HEK293 (cell line): ENCODE data around the gene SYNPR.

Experiments used
- CTCF ChIA-PET: fragments of 350-600 bp; formaldehyde crosslinking; extraction: SDS; loops from one replicate; lab custom pipeline; 2021; ENCODE audit warnings: antibody characterized with exemption; lab: Yijun Ruan, JAX
- POLR2A ChIA-PET: fragments of 300-600 bp; formaldehyde crosslinking; extraction: SDS; loops from one replicate; lab custom pipeline; 2020; ENCODE audit warnings: antibody characterized with exemption, inconsistent platforms; lab: Yijun Ruan, JAX
- H3K27ac ChIP-seq: fragments of 200-500 bp; sonication (Bioruptor generic); 2 replicates; pipeline ENCODE4 v1.5.1; 2014; ENCODE audit warnings: low read depth, low read length, control low read depth, inconsistent platforms; ENCODE audit errors: extremely low read depth
- H3K36me3 ChIP-seq, 2 experiments: fragments of 200-500 bp in 1 of 2; sonication (Bioruptor generic) in 1 of 2; 1 replicate in 1 of 2; 2 replicates in 1 of 2; pipeline ENCODE4 v1.5.1; 2014 to 2017; ENCODE audit warnings: inconsistent platforms in 2 of 2, low read length in 2 of 2; ENCODE audit not compliant: control insufficient read depth in 2 of 2, insufficient read depth in 1 of 2
- H3K4me1 ChIP-seq: fragments of 200-500 bp; sonication (Bioruptor generic); 2 replicates; pipeline ENCODE4 v1.5.1; 2014; ENCODE audit warnings: mild to moderate bottlenecking, low read length, inconsistent platforms; ENCODE audit not compliant: control insufficient read depth, insufficient read depth
- H3K4me3 ChIP-seq: 2 replicates; pipeline ENCODE4 v1.5.1; 2011; ENCODE audit warnings: low read depth, mild to moderate bottlenecking, control low read depth, low read length, moderate library complexity
- H3K9me3 ChIP-seq: fragments of 200-500 bp; sonication (Bioruptor generic); 2 replicates; pipeline ENCODE4 v1.5.1; 2014; ENCODE audit warnings: low read depth, low read length, inconsistent platforms; ENCODE audit not compliant: control insufficient read depth, insufficient read depth
- CTCF ChIP-seq: fragments of 450-650 bp; formaldehyde crosslinking; IDR thresholded peaks from 2 replicates; pipeline ENCODE4 v1.5.1; 2016; ENCODE audit warnings: missing biosample characterization, missing genetic modification characterization
- FEZF1 ChIP-seq: fragments of 450-650 bp; formaldehyde crosslinking; IDR thresholded peaks from 2 replicates; pipeline ENCODE4 v1.5.1; 2016; ENCODE audit warnings: missing biosample characterization, missing genetic modification characterization
- GLIS2 ChIP-seq: fragments of 450-650 bp; formaldehyde crosslinking; IDR thresholded peaks from 2 replicates; pipeline ENCODE4 v1.5.1; 2016; ENCODE audit warnings: missing biosample characterization, missing genetic modification characterization
- HOXA7 ChIP-seq: sonication (generic); formaldehyde crosslinking; IDR thresholded peaks from 2 replicates; pipeline ENCODE4 v1.8.1; 2022; ENCODE audit warnings: missing genetic modification reagents, borderline replicate concordance
- OSR2 ChIP-seq: fragments of 450-650 bp; formaldehyde crosslinking; IDR thresholded peaks from 2 replicates; pipeline ENCODE4 v1.5.1; 2016; ENCODE audit warnings: missing biosample characterization, missing genetic modification characterization
- PRDM10 ChIP-seq: fragments of 450-650 bp; formaldehyde crosslinking; IDR thresholded peaks from 2 replicates; pipeline ENCODE4 v1.5.1; 2016; ENCODE audit warnings: missing biosample characterization, missing genetic modification characterization
- RBAK ChIP-seq: fragments of 450-650 bp; formaldehyde crosslinking; IDR thresholded peaks from 2 replicates; pipeline ENCODE4 v1.5.1; 2016; ENCODE audit warnings: missing biosample characterization, missing genetic modification characterization
- SETDB1 ChIP-seq: IDR thresholded peaks from one replicate; pipeline ENCODE4 v1.6.1; 2017; ENCODE audit warnings: mild to moderate bottlenecking, low read length, moderate library complexity, mixed read lengths; ENCODE audit not compliant: insufficient read length
- YY2 ChIP-seq: fragments of 450-650 bp; formaldehyde crosslinking; IDR thresholded peaks from 2 replicates; pipeline ENCODE4 v1.5.1; 2016; ENCODE audit warnings: missing biosample characterization, missing genetic modification characterization
- ZBTB21 ChIP-seq: fragments of 450-650 bp; formaldehyde crosslinking; IDR thresholded peaks from 2 replicates; pipeline ENCODE4 v1.5.1; 2017; ENCODE audit warnings: missing biosample characterization, missing genetic modification characterization
- ZBTB48 ChIP-seq: fragments of 450-650 bp; formaldehyde crosslinking; IDR thresholded peaks from 2 replicates; pipeline ENCODE4 v1.5.1; 2016; ENCODE audit warnings: missing biosample characterization, missing genetic modification characterization
- ZEB2 ChIP-seq: fragments of 450-650 bp; formaldehyde crosslinking; IDR thresholded peaks from 2 replicates; pipeline ENCODE4 v1.5.1; 2016; ENCODE audit warnings: missing biosample characterization, missing genetic modification characterization
- ZFP37 ChIP-seq: fragments of 450-650 bp; formaldehyde crosslinking; IDR thresholded peaks from 2 replicates; pipeline ENCODE4 v1.5.1; 2016; ENCODE audit warnings: missing biosample characterization, missing genetic modification characterization
- ZNF133 ChIP-seq: fragments of 450-650 bp; formaldehyde crosslinking; IDR thresholded peaks from 2 replicates; pipeline ENCODE4 v1.5.1; 2016; ENCODE audit warnings: missing biosample characterization, missing genetic modification characterization
- ZNF169 ChIP-seq: fragments of 450-650 bp; formaldehyde crosslinking; IDR thresholded peaks from 2 replicates; pipeline ENCODE4 v1.5.1; 2016; ENCODE audit warnings: missing biosample characterization, missing genetic modification characterization
- ZNF26 ChIP-seq: fragments of 450-650 bp; formaldehyde crosslinking; IDR thresholded peaks from 2 replicates; pipeline ENCODE4 v1.5.1; 2016; ENCODE audit warnings: missing biosample characterization, missing genetic modification characterization
- ZNF266 ChIP-seq: fragments of 450-650 bp; formaldehyde crosslinking; IDR thresholded peaks from 2 replicates; pipeline ENCODE4 v1.5.1; 2016; ENCODE audit warnings: missing biosample characterization, missing genetic modification characterization, low read depth
- ZNF280D ChIP-seq: fragments of 450-650 bp; formaldehyde crosslinking; IDR thresholded peaks from 2 replicates; pipeline ENCODE4 v1.5.1; 2016; ENCODE audit warnings: missing biosample characterization, missing genetic modification characterization
- ZNF426 ChIP-seq: fragments of 450-650 bp; formaldehyde crosslinking; IDR thresholded peaks from 2 replicates; pipeline ENCODE4 v1.5.1; 2017; ENCODE audit warnings: missing biosample characterization, missing genetic modification characterization, mild to moderate bottlenecking, inconsistent platforms, moderate library complexity
- ZNF48 ChIP-seq: fragments of 450-650 bp; formaldehyde crosslinking; IDR thresholded peaks from 2 replicates; pipeline ENCODE4 v1.5.1; 2016; ENCODE audit warnings: missing biosample characterization, missing genetic modification characterization
- ZNF513 ChIP-seq: fragments of 450-650 bp; IDR thresholded peaks from 2 replicates; pipeline ENCODE4 v1.5.1; 2018; ENCODE audit warnings: missing biosample characterization, missing genetic modification characterization
- ZNF514 ChIP-seq: fragments of 450-650 bp; formaldehyde crosslinking; IDR thresholded peaks from 2 replicates; pipeline ENCODE4 v1.5.1; 2016; ENCODE audit warnings: missing biosample characterization, missing genetic modification characterization
- ZNF600 ChIP-seq: fragments of 450-650 bp; formaldehyde crosslinking; IDR thresholded peaks from 2 replicates; pipeline ENCODE4 v1.5.1; 2016; ENCODE audit warnings: missing biosample characterization, missing genetic modification characterization
- ZNF777 ChIP-seq: fragments of 450-650 bp; formaldehyde crosslinking; IDR thresholded peaks from 2 replicates; pipeline ENCODE4 v1.5.1; 2017; ENCODE audit warnings: missing biosample characterization, missing genetic modification characterization, borderline replicate concordance

Gene SYNPR

GRCh38 chr3:63562323-63562722 is 284.2 kb downstream of the SYNPR start (continued):
- no peak for TF ChIP-seq PRDM10 (tag by site-specific recombination)
- no peak for TF ChIP-seq ZNF426 (tag by site-specific recombination)
- no peak for TF ChIP-seq GLIS2 (tag by site-specific recombination)
- TF ChIP-seq ZNF26 (tag by site-specific recombination): no peak
- no peak for TF ChIP-seq ZNF169 (tag by site-specific recombination)
- no peak for TF ChIP-seq OSR2 (tag by site-specific recombination)
- no peak for TF ChIP-seq ZEB2 (tag by site-specific recombination)
- no peak for TF ChIP-seq ZNF48 (tag by site-specific recombination)
- no peak for TF ChIP-seq ZNF133 (tag by site-specific recombination)

GRCh38 chr3:63563572-63563971 is 285.5 kb downstream of the SYNPR start:
- Histone ChIP-seq H3K36me3 (no peaks in the 10 kb centered on the region), H3K27ac (no peak overlapping the region), H3K4me1 (no peaks in the 10 kb centered on the region), H3K9me3 (no peaks in the 10 kb centered on the region), H3K4me3 (no peak overlapping the region)
- POLR2A ChIA-PET: no interaction called here
- CTCF ChIA-PET: interaction anchor here (0.7 kb wide), 1 partner anchor 260 kb away, joined by 3 read pairs; no protein-coding TSS in a partner anchor
- TF ChIP-seq CTCF (tag by site-specific recombination) (no peak), ZNF280D (tag by site-specific recombination) (no peak), ZNF266 (tag by site-specific recombination) (no peak), ZNF600 (tag by site-specific recombination) (no peak), YY2 (no peak), SETDB1 (no peak), FEZF1 (tag by site-specific recombination) (no peak), HOXA7 (CRISPR knock-in tag) (no peak), ZFP37 (tag by site-specific recombination) (no peak), ZNF514 (no peak), ZNF777 (tag by site-specific recombination) (no peak), ZBTB48 (no peak), RBAK (tag by site-specific recombination) (no peak), ZNF513 (tag by site-specific recombination) (no peak), ZBTB21 (tag by site-specific recombination) (no peak)
